T-helper 2 cell (primary cell): ENCODE measurements around the gene TBCK.

ENCODE experiments used
- DNase-seq, 5 experiments: peaks; one replicate each; pipeline versions ENCODE4 v3.0.0 to v3.0.0-alpha.2; 2012 to 2022

Gene TBCK

DNA sequence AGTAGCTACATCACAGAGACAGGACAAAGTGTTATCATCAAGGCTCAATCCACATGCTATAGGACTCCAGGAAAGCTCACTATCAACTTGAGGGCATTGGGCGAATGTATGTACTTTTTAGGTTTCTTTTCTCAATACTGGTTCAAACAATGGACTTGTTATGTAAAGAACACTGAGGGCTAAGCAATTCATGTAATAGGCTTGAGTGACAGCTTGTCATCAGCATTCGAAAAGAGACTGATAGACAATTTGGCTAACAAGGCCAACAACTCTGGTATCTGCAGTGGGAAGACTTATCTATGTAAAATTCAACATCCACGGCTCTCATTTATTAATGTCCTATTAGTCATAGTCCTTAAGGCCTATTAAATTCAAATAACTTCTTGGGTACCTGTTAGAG, 279.7 kb downstream of the TBCK start:
- no peak for DNase-seq

DNA sequence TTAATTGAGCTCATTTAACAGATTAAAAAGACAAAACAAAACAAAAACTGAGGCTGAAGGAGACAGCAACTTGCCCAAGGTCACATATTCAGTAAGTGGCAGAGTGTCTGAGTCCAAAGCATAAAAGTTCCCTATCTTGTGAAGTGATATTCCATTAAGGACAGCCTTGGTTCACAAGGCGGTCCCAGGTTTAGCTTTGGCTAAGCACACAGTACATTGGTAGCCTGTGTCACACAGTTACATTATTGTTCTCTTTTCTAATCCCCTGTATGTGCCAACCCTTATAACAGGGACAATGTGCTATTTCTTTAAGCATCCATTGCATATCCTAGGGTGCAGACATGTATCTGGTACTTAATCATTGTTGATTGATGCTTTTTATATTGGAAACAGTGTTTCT, 280.8 kb downstream of the TBCK start:
- DNase-seq, result no peak

DNA sequence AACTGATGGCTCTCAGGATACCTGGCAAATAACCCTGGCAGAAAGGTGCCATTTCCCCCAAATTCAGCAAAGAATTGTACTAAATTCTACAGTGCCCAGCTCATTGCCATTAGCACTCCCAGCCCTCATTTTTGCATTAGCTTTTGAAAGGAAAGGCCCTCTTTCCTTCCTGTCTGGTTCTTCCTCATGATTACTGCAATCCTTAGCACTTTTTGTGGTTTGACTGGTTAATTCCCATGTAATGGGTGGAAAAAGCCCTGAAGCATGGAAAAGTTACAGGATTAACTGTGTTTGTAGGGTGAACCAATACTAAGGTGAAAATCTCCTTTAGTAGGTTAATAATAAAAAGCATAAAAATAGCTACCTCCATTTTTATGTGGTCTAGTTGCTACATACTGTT, 281.3 kb downstream of the TBCK start:
- DNase-seq, result no peak

DNA sequence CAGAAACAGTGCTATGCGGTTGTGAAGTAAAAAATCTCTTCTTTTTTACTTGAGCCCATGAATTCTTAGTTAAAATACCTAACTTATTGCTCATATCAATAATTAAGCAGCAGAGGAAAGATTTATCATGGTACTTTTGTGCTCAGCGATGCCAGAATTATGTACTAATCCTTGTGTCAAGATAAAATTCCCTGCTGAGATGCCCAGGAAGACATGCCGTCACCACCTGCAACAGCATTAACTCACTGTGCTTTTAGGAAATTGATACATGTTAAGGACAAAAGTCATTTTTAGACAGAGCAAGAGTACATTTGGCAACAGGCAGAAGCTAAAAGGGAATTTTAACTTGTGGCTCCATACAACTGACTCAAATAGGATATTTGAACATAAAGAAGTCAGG, 281.8 kb downstream of the TBCK start:
- no peak for DNase-seq

DNA sequence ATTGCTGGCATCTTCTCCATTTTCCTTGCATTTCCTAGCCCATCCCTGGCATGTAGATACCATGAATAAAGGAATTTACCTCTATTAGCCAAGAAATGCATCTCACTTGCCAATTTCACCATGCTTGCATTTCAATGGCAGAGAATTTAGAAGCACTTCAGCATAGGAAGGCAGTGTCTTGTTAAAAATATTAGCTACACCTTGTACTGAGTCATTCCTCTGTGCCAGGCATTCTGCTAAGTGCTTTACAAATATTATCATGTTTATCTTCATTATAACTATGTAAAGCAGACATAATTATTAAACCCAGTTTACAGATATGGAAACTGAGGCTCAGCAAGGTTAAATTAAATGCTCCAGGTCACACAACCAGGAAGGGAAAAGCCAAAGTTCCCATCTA, 282.5 kb downstream of the TBCK start:
- DNase-seq, result no peak

DNA sequence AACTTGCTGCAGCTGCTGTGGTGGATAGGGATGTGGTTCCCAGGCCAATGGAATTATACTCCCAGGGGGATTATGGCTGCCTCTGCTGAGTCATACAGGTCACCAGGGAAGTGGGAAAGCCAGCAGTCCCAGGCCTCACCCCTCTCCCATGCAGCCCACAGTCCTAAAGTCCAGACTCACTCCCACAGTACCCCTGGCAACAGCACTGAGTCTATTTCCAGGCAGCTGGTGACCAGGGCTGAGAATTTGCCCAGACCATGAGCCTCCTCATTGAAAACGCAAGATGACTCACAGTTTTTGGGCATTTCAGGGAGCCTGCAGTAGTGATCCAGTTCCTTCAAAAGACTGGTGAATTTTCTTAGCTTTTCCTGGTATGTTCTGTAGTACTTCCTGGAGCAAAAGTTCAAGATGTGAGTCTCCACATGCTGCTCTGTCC, 283.1 kb downstream of the TBCK start:
- DNase-seq, result no peak

DNA sequence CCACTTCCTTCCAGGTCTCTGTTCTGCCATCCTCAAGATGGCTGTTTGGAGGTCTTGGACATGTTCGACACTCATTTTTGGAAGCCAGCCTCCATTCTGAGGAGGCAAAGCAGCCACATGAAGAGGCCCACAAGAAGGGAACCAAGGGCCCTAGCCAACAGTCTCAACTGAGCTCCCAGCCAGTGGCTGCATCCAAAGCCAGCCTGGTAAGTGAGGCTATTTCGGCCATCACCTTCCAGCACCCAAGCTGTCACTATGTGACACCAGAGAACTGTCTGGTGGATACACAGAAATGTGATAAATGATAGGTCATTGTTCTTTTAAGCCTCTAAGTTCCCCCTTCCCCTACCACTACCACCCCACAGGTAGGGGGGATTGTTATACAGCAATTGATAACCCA, 293.6 kb downstream of the TBCK start:
- DNase-seq, result no peak

DNA sequence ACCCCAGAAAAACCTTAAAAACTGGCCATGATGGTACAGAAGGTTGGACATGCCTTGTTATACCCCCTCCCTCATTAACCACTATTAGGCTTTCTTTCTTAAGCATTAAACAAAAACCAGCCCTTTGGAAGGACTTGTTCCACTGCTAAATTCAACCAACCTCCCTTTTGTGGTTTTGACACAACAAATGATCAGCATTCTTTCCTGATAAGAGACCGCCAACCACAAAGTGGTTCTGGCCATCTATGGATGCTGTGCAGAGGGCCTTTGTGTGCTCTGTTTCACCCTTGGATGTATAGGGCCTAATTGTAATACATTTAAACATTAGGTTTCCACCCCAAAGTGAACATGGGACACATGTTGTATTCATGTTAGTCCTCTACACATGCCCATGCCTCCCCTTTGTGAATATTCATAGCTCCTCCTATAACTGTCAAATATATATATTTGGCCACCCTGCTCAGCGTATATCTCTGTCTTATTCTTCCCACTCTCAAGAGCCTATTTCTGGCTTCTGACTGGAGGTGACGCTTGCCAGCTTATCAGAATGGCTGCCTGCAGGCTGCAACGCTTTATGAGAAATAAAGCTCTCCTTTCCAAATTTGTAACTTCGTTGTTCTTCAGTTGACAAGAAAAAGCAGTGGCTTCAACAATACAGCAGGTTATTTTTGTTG, 294.1 kb downstream of the TBCK start:
- DNase-seq, result no peak

DNA sequence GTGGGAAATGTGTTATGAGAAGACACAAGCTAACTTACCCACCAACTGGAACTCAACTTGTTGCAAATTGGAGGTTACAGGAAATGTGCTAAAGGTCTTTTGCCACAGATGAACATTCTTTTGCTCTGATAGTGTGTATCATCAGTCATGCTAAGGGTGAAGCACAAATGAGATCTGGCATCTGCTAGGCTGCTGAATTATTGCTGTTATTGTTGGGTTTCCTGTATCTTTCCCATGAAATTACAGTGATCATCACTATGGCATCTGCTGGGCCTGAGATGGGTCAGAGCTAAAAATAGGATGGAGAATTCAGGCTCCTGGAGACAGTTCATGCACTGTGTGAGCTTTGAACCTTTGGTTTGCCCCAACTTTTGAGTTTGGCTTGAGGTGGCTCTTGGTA, 296.2 kb downstream of the TBCK start:
- DNase-seq, result no peak

DNA sequence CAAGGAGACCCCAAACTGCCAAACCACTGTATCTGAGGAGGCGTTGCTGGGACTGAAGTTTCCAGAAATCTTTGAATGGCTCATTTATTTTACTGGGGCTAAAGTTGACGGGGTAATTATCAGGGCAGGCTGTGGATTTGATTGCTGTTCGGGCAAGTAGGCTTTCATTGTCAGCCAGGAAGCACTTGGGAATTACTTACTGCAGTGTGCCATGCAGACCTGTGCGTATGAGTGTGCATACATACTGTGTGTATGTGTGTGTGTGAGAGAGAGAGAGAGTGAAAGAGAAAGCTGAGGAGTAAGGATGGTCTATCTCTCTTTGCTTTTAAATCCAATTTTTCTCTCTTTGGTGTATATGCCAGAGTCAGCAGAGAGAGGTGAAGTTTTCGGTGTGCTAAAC, 298.0 kb downstream of the TBCK start:
- no peak for DNase-seq

DNA sequence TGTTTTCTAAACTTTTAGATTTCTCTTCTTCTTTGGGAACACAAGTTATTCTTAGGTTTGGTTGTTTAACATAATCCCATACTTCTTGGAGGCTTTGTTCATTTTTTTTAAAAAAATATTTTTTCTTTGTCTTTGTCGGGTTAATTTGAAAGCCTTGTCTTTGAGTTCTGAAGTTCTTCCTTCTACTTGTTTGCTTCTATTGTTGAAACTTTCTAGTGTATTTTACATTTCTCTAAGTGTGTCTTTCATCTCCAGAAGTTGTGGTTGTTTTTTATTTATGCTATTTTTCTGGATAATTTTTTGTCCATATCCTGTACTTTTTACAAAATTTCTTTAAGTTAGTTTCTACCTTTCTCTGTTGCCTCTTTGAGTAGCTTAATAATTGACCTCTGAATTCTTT, 304.6 kb downstream of the TBCK start:
- no peak for DNase-seq

DNA sequence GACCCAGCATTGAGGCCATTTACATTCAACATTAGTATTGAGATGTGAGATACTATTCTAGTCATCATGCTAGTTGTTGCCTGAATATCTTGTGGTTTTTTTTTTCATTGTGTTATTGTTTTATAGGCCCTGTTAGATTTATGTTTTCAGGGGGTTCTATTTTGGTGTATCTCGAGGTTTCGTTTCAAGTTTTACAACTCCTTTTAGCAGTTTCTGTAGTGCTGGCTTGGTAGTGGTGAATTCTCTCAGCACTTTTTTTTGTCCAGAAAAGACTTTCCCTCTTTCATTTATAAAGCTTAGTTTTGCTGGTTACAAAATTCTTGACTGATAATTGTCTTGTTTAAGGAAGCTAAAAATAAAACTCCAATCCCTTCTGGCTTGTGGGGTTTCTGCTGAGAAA, 305.2 kb downstream of the TBCK start:
- no peak for DNase-seq

DNA sequence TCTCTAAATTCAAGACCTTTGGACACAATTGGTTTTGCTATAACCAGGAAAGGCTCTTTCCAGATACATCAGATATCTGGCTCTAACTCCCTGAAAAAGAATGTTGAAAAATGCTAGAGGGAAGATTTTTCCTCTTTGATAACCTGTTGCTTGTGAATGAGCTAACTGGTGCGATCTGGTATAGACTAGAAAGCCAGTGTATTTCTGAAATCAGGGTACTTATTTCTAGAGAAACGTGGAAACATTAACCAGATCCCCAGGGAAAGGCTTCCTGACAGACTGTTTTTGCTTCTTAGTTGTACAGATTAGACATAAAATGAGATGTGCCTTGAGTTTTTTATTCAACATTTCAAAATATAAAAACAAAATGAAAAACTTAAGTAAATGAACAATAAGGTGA, 313.0 kb downstream of the TBCK start:
- no peak for DNase-seq

DNA sequence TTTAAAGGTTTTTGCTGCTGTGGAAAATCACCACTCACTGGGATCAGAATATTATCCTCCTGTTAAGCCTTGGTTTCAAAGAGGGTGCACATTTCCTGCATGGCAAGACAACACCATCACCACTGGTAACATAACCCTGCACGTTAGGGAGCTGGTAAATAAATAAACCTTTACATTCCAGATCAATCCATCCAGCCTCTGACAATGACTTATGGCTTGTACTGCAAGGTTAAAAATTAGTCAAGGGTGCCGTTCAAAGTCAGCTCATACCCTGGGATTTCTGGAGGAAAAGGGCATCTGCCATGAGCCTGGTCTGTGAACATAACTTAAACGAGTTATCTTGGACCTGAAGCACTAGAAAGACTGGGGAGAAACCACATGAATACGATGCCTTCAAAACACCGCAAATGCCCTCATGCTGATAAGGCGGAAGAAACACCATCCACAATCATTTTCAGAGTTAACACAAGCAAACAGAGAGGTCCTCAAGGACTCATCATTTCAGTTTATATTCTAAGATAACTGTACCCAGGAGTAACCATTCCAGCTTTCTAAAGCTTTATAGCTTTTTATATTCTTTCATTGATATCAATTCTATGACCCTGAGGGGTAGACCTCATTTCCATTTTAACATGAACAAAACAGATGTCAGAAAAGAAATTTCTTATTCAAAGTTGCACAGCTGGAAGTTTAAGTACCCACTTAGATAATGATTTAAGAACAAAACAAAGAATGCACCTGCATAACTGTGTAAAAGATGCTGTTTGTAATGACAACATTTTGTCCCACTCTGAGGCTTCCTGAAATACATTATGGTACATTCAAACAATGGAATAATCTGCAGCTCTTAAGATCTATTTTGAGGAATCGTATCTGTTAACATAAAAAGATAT, 317.6 kb downstream of the TBCK start:
- DNase-seq, result no peak

DNA sequence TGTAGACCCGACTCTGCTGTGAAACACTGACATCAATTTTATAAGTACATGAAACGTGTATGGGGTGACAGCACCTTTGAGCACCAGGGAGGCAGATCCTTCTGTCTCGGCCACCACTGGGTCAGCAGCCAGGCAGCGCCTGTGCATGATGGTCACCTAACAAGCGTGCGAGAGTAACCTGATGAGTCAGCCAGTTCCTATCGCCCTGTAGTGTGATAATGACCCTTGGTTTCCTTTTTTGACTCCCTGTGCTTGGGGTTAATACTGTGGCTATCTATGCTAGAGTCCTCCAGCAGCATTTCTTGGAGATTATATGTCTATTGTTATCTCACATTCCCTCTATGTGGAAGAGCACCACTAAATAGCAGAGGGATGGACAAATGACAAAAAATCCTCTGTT, 319.2 kb downstream of the TBCK start:
- DNase-seq, result no peak

DNA sequence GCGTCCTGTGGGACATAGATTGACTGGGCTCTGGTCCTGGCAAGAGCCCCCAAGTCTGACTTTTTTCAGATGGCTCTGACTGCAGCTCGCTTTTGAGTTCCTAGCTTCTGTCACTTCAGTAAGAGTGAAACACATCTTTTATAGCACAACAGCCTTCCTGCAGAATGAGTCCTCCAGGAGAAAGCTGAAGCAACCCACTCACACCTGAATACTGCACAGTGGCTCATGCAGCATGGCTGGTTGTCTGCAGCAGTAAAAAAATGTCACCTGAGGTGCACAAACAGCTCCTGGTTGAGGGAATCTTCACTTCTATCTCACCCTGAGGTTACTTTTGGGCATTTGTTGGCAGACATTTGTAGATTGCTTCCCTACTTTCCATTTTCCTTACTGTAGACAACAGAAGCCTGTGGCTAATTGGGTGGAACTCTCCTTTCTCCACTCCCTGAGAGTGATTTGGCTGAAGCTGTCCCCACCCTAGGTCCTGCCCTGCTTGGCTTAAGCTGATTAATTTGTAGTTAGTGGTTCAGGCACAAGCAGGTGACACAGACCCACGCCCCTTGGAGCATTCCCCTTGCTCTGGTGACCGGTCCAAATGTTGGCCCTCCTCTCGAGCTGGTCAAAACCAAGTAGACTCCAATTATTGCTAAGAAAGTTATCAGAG, 321.0 kb downstream of the TBCK start:
- DNase-seq, result no peak

DNA sequence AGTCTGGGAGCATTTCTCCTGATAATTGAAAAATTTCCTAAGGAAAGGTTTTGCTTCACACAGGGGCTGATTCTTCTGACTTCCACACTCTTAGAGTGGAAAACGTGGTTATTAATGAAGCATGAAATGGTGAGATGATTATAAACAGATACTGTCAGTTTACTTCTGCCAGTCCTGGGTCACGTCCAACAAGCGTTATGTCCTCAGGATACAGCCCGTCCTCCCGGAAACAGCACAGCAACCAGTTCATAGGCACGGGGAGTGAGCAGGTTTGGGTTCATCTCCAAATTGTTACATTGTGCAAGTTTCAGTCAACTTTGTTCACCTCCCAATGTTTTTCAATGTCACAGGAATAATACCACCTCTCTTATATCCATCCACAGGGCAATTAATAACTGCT, 321.9 kb downstream of the TBCK start:
- no peak for DNase-seq

DNA sequence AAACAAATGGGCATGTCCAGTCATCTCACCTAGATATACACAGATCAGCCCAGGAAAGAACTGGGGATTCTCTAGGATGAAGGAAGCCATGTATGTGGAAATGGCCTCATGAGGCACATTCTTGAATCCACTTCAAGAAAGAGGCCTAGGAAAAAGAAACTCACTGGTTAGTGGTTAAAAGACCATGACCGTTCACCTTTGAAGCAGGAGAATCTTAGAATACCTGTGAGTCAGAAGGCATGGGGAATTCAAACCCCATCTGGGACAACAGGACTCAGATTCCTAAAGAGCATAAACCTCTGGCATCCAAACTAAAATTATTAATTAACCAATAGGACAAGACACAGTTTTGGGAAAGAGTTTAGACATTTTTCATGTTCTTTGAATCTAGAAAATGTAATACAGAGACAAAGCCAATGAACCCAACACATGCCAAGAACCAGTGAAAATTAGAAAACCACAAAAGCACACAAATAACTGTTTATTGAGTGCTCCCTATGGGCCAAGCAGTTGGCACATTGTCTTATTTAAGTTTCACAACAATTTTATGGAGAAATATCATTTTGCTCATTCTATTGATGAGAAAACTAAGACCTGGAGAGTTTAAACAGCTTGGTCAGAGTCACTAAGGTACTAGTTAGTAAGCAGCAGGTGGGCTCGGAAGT, 323.2 kb downstream of the TBCK start:
- no peak for DNase-seq

DNA sequence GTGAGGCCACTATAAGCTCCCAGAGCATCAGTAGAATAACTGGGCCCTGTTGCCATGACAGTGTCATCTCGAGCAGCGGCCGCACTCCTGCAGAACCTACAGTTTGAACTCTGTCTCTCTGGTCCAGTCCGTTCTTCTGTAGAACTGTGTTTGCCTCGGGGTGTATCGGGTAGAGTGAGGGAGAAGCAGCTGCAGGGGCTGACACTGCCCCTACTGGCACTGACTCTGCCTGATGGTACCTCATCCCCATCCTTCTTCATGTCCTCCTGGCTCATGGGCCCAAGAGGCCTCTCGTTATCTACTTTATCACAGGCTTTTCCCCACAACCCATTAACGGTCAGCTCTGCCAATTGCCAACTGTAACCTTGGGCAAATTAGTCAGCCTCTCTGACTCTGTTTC, 324.3 kb downstream of the TBCK start:
- no peak for DNase-seq
